Endothelial cell of hepatic sinusoid (primary cell): ENCODE measurements around the gene DOCK3.

ENCODE experiments used
- in situ Hi-C: cut with HindIII; loops from 2 replicates; pipeline ENCODE4 v1.10.0; 2017; ENCODE audit warnings: low sequenced_read_pairs

The DOCK3 gene, protein sequence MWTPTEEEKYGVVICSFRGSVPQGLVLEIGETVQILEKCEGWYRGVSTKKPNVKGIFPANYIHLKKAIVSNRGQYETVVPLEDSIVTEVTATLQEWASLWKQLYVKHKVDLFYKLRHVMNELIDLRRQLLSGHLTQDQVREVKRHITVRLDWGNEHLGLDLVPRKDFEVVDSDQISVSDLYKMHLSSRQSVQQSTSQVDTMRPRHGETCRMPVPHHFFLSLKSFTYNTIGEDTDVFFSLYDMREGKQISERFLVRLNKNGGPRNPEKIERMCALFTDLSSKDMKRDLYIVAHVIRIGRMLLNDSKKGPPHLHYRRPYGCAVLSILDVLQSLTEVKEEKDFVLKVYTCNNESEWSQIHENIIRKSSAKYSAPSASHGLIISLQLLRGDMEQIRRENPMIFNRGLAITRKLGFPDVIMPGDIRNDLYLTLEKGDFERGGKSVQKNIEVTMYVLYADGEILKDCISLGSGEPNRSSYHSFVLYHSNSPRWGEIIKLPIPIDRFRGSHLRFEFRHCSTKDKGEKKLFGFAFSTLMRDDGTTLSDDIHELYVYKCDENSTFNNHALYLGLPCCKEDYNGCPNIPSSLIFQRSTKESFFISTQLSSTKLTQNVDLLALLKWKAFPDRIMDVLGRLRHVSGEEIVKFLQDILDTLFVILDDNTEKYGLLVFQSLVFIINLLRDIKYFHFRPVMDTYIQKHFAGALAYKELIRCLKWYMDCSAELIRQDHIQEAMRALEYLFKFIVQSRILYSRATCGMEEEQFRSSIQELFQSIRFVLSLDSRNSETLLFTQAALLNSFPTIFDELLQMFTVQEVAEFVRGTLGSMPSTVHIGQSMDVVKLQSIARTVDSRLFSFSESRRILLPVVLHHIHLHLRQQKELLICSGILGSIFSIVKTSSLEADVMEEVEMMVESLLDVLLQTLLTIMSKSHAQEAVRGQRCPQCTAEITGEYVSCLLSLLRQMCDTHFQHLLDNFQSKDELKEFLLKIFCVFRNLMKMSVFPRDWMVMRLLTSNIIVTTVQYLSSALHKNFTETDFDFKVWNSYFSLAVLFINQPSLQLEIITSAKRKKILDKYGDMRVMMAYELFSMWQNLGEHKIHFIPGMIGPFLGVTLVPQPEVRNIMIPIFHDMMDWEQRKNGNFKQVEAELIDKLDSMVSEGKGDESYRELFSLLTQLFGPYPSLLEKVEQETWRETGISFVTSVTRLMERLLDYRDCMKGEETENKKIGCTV (N-terminal part only)

DNA sequence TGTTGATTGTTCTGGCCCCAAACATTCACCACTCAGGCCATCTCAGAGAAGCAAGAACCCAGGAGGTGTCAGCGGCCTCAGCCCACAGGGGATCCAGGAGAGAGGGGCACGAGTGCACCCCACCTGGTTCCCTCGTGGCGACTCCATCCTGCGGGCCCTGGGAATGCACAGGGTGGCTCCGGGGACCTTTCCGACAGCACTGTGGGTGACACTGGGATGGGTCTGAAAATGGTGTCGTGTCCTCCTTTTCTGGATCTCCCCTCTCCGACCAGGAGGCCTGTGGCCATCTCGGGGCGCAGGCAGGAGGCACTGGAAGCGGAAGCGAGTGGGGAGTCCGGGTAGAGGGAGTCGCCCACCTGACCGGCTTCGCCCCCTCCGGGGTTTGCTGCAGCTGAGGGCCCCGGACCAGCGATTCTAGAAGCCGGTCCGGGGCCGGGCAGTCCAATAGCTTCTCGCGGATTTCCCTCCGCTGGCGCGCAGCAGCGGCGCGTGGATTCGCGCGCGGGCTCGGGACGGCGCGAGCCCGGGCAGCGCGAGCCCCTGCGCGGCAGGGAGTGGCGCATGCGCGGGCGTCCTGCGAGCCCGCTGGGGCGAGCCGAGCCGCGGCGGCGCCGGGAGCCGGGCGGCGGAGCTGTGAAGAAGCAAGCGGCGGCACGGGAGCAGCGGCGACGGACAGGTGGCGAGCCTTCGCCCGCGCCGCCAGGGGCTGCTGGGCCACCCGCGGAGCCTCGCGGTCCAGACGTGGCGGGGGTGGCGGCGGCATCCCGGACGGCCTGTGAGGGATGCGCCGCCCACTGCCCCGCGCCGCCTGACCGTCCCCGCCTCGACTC, at the start of gene DOCK3:
Gene DOCK3, plus strand, starts transcription at position 579 of the 830 bp plus-strand sequence. CDS start 337 bp downstream, outside the sequence.
- in situ Hi-C loops = no loop called here

DNA sequence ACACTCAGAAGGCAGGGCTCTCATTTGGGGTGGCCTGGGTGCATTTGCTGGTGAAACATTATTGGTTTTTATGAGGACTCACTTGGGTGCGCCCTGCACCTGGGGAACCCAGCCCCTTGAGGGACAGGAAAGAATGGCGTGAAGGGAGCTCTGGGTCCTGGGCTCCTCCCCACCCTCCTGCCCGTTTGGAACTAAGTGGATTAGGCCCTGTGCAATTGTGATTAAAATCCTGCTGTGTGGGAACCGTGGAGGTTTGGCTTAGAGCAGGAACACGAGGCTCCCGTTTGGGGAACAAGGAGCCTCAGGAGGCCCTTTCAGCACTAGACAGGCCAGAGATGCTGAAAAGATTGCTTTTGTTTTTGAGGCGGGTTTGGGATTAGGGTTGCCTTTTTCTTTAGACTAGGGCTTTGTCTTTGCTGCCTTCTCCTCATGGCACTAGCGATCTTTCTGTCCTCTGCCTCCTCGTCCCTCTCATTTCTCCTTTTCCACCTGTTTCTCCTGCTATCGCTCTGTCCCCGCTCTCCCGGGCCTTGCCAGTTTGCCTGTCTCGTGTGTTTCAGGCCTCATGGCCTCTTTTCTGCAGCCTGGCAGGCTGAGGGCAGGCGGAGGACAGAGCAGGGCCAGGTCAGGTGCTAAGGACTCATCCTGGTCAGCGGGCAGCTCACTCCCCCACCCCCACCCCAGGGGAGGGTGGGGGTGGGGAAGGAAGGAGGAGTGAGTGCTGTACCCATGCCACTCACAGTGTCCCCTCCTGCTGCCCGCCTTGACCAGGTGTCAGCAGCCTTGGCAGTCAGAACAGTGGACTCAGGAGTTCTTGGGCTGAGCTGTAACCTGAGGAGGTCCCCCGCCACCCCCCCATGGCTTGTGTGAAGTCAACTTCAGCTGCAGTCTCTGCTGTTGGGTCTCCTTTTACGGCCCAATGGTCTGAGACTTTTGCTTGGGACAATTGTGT, 49.2 kb upstream of the DOCK3 start:
- in situ Hi-C loops = no loop called here

DNA sequence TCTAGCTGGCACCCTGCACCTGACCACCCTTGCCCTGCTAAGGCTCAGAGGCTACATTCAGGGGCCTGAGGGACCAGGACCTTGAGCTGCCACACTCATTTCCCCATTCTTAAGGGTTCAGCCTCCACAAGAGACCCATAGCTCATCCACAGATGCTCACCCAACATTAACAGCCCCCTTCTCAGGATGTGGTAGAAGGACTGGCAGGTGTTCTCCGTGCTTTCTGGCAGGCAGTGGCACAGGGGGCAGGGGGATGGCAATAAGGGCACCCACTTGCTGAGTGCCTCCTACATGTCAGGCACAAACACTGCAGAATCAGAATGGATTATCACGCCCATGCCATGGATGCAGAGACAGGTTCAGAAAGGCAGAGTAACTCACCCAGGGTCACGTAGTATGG, 48.3 kb upstream of the DOCK3 start:
- in situ Hi-C loops = no loop called here

DNA sequence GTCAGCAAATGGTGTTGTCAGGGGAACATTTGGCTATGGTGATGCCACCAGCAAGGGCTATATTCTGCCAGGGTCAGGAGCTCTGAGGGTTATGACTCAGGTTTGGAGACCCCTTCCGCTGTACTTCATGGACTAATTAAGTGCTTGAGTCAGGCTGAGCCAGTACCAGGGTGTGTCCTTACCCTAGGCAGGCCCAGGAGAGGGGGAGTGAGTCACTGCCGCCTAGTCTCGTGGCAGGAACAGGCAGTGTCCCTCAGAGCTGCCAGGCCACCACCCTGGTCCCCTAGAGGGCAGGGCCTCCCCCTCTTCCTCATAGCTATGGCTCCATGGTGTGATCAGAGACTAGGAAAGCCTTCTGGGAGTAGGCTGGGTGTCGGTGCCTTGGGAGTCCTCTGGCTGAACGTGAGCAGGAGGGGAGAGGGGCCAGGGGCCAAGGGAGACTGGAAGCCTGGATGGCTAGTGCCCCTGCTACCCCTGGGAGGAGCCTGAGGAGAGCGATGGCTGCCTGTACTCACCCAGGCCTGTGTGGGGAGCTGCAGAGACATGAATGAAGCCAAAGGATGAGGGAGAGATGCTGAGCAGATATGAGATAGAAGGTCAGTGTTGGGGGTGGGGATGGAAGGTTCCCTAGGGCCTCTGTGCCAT, 47.2 kb upstream of the DOCK3 start:
- in situ Hi-C loops = no loop called here

DNA sequence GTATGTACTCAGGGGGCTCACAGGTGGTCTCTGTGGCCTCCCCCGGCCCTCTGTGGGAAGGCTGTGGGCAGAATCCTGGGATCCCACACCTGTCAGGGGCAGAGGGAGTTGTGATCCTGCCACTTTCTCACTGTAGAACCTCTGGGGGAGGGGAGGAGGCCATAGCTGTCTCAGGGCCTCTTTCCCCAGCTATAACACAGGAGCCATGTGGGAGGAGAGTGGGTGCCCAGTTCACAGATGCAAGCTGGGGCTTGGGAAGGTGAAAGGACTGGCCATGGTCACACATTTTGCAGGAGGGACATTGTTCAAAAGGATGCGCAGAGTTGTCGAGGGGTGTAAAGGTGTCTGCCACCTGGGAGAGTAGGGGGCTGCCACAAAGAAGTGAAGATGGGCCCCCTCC, 46.1 kb upstream of the DOCK3 start:
- in situ Hi-C loops = no loop called here

DNA sequence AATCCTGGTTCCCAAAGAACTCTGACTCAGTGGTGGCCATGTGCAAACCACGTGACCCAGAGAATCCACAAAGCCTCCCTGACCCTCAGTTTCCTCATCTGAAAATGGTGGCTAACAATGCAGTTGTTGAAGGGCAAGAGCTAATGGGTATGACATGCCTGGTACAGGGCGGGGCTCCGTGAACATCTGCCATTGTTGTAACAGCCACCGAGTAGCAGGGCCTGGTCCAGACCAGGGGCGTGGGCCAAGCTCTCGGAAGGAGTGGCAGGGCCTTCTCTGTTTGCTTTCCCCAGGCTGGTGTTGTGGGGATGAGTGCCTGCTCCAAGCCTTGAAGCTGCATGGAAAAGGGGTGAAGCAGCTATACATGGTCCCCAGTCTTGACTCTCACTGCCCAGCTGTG, 44.3 kb upstream of the DOCK3 start:
- in situ Hi-C loops = no loop called here

DNA sequence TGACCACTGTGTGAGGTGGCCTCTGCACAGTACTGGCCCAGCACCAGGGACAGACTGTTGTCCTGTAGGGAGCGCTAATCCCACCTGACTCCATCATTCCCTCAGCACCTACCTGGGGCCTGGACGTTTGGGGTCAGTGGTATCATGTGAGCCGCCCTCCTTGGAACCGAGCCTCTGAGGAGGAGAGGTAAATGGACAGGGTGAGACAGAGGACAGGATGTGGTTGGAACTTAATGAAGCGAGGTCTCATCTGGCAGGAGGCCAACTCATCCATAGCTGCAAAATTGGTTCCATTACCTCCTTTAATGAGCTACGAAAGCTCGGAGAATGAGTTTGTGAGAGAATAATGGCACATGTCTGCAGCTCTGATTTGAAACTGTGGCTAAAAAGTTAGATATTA, 43.9 kb upstream of the DOCK3 start:
- in situ Hi-C loops = no loop called here

DNA sequence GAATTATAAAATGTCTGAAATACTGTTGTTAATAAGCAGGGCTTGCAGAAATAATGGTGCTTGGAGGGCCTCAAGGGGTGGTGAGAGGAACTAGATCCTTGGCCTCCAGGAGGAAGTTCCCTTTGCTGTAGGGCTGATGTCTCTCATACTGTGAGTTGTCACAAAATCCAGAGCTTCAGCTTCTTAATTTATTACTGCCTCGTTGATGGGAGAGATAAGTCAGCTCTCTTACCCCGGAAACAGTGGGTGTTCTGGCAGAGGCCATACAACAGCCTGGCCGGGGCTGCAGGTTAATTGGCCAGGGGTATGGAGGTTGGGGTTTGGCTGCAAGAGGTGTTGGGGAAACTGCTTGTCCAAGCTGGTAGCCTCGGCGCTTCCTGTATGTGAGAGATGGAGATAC, 42.3 kb upstream of the DOCK3 start:
- in situ Hi-C loops = no loop called here

DNA sequence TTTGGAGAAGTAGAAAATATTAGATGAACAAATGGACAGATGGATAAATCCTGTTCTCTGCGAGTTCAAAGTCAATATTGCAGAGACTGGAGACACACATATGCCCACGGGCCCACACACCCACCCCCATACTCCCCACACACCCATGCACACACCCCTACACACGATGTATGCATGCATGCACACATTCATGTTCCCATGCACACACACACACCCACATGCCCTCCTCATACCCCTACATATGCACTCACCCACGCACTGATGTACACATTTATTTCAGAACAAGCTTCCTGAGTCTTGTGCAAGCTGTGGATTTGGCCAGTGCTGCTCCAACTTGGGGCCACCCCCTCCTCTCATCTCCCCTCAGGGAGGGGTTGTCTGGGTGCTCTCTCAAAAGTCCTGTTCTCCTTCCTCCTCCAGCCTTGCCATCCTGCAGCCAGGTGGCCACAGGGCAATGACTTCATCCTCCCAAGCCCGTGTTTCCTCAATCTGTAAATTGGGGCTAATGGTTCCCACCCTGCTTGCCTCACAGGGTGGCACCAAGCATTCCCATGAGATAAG, 41.4 kb upstream of the DOCK3 start:
- in situ Hi-C loops = no loop called here

DNA sequence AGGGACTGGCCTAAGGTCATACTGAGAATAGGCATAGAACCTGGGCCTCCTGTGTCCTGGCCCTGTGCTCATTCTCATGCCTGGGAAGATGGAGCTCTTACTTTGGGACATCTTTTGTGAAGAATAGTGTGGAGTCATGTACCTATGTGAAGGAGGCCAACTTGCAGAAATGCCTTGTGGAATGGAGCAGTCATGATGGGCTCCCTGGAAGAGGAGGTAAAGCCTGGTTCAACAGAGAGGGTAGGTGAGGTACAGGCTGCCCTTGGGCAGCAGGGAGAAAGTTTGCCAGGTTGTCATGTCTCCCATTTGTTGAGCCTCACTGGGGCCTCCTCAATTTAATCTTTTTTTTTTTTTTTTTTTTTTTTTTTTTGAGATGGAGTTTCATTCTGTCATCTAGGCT, 39.7 kb upstream of the DOCK3 start:
- in situ Hi-C loops = no loop called here

DNA sequence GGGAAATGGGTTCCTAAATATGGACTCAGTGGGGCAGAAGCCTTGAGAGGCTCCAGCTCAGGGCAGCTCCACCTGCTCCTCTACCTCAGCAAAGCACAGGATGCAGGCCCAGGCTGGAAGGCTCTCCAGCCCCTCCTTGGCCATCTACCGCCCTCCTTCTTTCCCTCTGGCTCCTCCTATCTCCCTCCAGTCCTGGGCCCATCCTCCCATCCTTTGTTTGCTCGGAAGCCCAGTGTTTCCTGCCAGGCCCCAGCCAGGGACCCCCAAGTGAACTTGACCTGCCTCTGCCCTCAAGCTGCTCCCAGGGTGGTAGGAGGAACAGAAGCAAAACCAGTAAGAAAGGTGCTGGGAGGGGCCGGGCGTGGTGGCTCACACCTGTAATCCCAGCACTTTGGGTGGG, 37.7 kb upstream of the DOCK3 start:
- in situ Hi-C loops = no loop called here

DNA sequence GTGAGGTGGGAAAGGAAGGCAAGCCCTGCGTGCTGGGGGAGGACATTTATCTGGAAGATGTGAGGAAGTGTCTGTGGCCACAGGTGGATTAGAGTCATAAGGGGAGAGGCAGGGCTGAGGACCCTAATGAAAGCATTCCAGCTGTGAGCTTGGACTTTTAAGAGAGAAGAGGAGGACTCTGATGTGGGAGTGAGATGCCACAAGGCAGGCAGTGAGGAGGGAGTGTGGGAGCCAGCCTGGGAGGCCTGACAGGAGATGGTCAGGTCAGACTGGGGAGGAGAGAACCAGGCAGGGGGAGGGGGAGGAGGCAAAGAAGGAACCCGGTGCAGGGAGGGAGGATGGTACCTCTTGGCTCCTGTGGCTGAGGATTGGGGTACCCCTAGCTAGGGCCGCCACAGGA, 36.8 kb upstream of the DOCK3 start:
- in situ Hi-C loops = no loop called here

DNA sequence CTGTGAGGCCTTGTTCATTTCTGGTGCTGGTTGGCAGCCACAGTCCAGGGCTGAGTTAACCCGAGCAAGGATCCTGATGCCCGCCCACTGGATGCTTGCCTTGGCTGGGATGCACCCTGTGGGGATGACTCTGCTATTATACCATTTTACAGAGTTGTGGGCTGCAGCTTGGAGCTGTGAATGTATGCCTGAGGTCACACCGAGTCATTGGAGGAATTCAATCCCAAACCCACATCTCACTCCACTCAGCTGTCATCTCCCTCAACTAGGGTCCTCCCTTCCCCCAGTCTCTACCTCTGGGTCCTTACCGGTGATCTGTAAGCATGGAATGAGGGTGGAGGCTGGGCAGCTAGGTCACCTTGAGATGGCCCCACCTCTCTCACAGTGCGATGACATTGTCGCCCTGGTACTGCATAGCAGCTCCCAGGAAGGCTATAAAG, 35.7 kb upstream of the DOCK3 start:
- in situ Hi-C loops = no loop called here

DNA sequence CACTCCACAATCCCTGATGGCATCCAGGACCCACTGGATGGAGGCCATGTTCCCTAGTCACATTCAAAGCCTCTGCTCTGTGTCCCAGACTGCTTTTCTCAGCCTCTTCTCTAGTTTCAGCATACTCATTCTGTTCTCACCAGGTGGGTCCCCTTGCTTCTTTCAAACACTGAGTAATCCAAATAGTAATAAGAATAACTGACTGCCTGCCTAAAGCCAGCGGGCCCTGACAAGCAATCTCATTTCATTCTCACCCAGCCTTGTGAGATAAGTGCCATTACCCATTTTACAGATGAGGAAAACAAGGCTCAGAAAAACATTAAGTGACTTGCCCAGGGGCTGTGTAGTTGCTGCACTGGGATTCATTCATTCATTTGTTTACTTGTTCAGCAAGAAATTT, 32.3 kb upstream of the DOCK3 start:
- in situ Hi-C loops = no loop called here

DNA sequence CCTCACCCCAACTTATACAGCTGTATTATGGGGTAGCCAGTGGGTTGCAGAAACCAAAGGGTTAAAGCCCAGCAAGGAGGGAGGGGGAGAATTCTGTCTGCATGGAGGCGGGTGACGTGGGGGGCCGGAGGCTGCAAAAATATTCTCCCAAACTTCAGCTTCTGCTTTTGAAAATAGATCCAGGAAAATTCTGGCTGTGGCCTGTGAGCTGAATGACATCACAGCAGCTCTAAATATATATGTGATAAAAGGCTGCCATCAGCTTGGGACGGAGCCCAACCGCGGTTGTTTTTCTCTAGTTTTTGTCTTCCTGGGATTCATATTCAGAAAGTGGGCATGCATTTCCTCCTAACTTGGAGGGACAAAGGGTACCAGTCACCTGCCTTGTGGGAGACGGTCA, 30.2 kb upstream of the DOCK3 start:
- in situ Hi-C loops = no loop called here

DNA sequence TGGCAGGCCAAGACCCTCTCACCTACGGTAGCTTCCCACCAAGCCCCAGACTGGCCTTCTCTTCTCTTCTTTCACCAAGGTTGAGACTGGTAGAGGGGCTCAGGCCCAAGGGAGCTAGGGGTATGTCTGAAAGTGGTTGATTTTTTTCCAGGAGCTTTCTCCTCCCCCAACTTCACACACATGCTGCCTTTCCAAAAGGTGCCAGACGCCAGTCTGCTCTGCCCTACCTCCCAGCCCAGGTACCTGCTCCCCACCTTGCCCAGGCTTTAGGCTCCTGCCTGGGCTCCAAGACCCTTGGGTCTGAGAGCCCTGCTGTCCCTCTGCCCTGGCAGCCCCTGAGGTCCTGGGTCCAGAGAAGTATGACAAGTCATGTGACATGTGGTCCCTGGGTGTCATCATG, 29.3 kb upstream of the DOCK3 start:
- in situ Hi-C loops = no loop called here

DNA sequence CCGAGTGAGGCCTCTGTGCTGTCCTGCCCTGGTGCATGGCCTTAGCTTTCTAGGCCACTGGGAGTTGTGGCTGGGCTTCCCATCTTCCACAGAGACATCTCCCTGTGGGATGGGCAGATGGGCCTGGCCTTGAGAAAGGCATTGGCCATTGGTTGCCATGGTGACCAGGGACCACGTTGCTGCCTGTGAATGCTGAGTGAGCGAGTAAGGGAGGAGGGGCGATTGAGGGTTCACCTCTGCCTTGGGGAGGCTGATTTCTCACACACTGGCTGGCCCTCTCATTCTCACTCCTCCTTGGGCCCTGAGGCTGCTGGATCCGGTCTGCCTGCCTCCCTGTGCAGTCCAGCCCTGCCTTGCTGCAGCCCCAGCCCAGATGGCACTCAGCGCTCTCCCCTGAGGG, 26.4 kb upstream of the DOCK3 start:
- in situ Hi-C loops = no loop called here

DNA sequence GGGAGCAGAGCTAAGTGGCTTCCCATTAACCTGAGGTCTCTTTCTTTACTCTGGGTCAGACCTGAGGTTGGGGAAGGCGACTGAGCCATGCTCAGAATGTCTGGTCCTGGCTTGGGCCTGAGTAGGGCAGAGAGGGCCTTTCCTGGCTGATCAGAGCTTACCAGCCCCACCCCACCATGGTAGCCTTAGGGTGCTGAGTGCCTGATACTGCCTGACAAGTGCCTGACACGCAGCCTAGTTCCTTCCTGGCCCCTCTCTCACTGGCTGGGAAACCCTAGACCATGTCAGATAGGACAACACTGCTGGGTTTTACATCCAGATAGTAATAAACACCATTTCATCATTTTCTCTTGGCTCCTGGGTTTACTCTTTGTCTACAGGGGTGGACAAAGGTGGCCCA, 25.8 kb upstream of the DOCK3 start:
- in situ Hi-C loops = no loop called here
